ENCODE data around the gene ELF3.

GRCh38 chr1:202037706-202038296 is 27.4 kb downstream of the ELF3 start:
- TF ChIP-seq CTCF (IDR thresholded peaks at IDR 0.05; ENCODE audit: low read depth, low read length, missing input control) (no peak), EGR1 (IDR thresholded peaks at IDR 0.05; ENCODE audit: low read depth in 2 of 2) (no peak), YY1 (IDR thresholded peaks at IDR 0.05) (no peak), GABPA (IDR thresholded peaks at IDR 0.05 in 1 of 2, conservative IDR thresholded peaks at IDR 0.05 in 1 of 2) (no peak), ZBTB33 (IDR thresholded peaks at IDR 0.05) (no peak), FOXA1 (IDR thresholded peaks at IDR 0.05) (no peak), RXRA (IDR thresholded peaks at IDR 0.05) (no peak)
- TF ChIP-seq, protein P1, sequence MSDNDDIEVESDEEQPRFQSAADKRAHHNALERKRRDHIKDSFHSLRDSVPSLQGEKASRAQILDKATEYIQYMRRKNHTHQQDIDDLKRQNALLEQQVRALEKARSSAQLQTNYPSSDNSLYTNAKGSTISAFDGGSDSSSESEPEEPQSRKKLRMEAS (IDR thresholded peaks at IDR 0.05): no peak

All from liver (tissue), 3 donors.